Omental fat pad (tissue), 4 donors: ENCODE results near the gene ADGRL3. TPM values are rescaled to one million over a fixed set of nuclear protein-coding genes. Genes with fewer than 3 reads are reported as not detected.

Experiments used
- ATAC-seq: fragments of 150-250 bp; one replicate; pipeline ENCODE4 v1.9.1; 2016; ENCODE audit warnings: mild to moderate bottlenecking, moderate library complexity; ENCODE audit not compliant: low FRiP score
- DNase-seq: peaks from one replicate; pipeline ENCODE4 v3.0.0-alpha.2; 2019; ENCODE audit warnings: low spot score
- CTCF ChIP-seq, 3 donors: fragments of 450-650 bp; IDR thresholded peaks; one replicate each; pipeline ENCODE4 v1.5.1; 2016 to 2017; ENCODE audit warnings: antibody characterized with exemption in 3 of 3, mild to moderate bottlenecking in 3 of 3, moderate library complexity in 2 of 3
- total RNA-seq, 4 donors: library from RNA; depleted of rRNA; stranded (reverse); fragments of >200 nt; gene quantifications; one replicate each; pipeline ENCODE4 v1.1.0, GENCODE V29; 2016

Gene ADGRL3
- total RNA-seq, 4 donors from 2014 or later: 2.5 to 16.4 (median 4.6) TPM

- no peak for ATAC-seq
- TF ChIP-seq CTCF (IDR thresholded peaks at IDR 0.05): no peak
- no peak for DNase-seq
Observed at GRCh38 chr4:62003695-62004094, 803.6 kb downstream of the ADGRL3 start.

- ATAC-seq (no peak), DNase-seq (no peak)
- TF ChIP-seq CTCF (IDR thresholded peaks at IDR 0.05): no peak
Observed at GRCh38 chr4:62004881-62005280, 804.8 kb downstream of the ADGRL3 start.

GRCh38 chr4:62006108-62006507, 806.0 kb downstream of the ADGRL3 start:
- DNase-seq: no peak
- no peak for TF ChIP-seq CTCF (IDR thresholded peaks at IDR 0.05)
- ATAC-seq: no peak

- no peak for DNase-seq
- no peak for TF ChIP-seq CTCF (IDR thresholded peaks at IDR 0.05)
- no peak for ATAC-seq
Observed at GRCh38 chr4:62015043-62015739, 815.1 kb downstream of the ADGRL3 start.

GRCh38 chr4:62018537-62018936, 818.4 kb downstream of the ADGRL3 start:
- TF ChIP-seq CTCF (IDR thresholded peaks at IDR 0.05): no peak
- DNase-seq: no peak
- no peak for ATAC-seq

GRCh38 chr4:62023633-62024032, 823.5 kb downstream of the ADGRL3 start:
- DNase-seq: no peak
- ATAC-seq: no peak
- TF ChIP-seq CTCF (IDR thresholded peaks at IDR 0.05): no peak

- no peak for ATAC-seq
- no peak for TF ChIP-seq CTCF (IDR thresholded peaks at IDR 0.05)
Observed at GRCh38 chr4:62028745-62029144, 828.6 kb downstream of the ADGRL3 start.

More at GRCh38 chr4:62028745-62029144, 828.6 kb downstream of the ADGRL3 start:
- no peak for DNase-seq
